Peyer's patch (tissue), 4 donors: Measurements from ENCODE around the gene ARHGAP26. TPM values are rescaled to one million over a fixed set of nuclear protein-coding genes. Genes with fewer than 3 reads are reported as not detected.
A peak's percentile ranks its signal among the peaks of the same experiment; 100 is the strongest.

Experiments used
- DNase-seq, 3 donors: peaks; one replicate each; pipeline ENCODE4 v3.0.0-alpha.2; 2017 to 2019
- H3K27ac ChIP-seq, 4 donors: fragments of 200-600 bp; sonication (generic); one replicate each; pipeline ENCODE4 v1.5.1; 2016 to 2019
- H3K27me3 ChIP-seq, 2 donors: fragments of 200-600 bp; sonication (generic); one replicate each; pipeline ENCODE4 v1.5.1; 2019
- H3K36me3 ChIP-seq, 3 donors: fragments of 200-600 bp; sonication (generic); one replicate each; pipeline ENCODE4 v1.5.1; 2016 to 2019
- H3K4me1 ChIP-seq, 4 donors: fragments of 200-600 bp; sonication (generic); one replicate each; pipeline ENCODE4 v1.5.1; 2016 to 2019
- H3K4me3 ChIP-seq, 4 donors: fragments of 200-600 bp; sonication (generic); 1 replicate in 3 of 4; 2 replicates in 1 of 4; pipeline ENCODE4 v1.5.1; 2016 to 2019; ENCODE audit warnings: mild to moderate bottlenecking in 1 of 4
- H3K9me3 ChIP-seq, 4 donors: fragments of 200-600 bp; sonication (generic); one replicate each; pipeline ENCODE4 v1.5.1; 2016 to 2019; ENCODE audit warnings: mild to moderate bottlenecking in 1 of 4
- CTCF ChIP-seq, 6 experiments: fragments of 450-650 bp in 4 of 6; fragments of 200-600 bp in 2 of 6; sonication (generic) in 1 of 6; IDR thresholded peaks; one replicate each; pipeline ENCODE4 v1.5.1; 2017 to 2019; ENCODE audit warnings: antibody characterized with exemption in 6 of 6, mild to moderate bottlenecking in 3 of 6, moderate library complexity in 1 of 6
- POLR2A ChIP-seq, 2 donors: fragments of 450-650 bp; IDR thresholded peaks; one replicate each; pipeline ENCODE4 v1.5.1; 2017; ENCODE audit warnings: antibody characterized with exemption in 2 of 2, mild to moderate bottlenecking in 2 of 2, moderate library complexity in 2 of 2
- total RNA-seq, 4 donors: library from RNA; depleted of rRNA; stranded (reverse); fragments of >200 nt; gene quantifications; one replicate each; pipeline ENCODE4 v1.1.0, GENCODE V29; 2016

The ARHGAP26 gene
- total RNA-seq, 4 donors from 2014 or later, result 60.1 to 180 (median 126) TPM

DNA sequence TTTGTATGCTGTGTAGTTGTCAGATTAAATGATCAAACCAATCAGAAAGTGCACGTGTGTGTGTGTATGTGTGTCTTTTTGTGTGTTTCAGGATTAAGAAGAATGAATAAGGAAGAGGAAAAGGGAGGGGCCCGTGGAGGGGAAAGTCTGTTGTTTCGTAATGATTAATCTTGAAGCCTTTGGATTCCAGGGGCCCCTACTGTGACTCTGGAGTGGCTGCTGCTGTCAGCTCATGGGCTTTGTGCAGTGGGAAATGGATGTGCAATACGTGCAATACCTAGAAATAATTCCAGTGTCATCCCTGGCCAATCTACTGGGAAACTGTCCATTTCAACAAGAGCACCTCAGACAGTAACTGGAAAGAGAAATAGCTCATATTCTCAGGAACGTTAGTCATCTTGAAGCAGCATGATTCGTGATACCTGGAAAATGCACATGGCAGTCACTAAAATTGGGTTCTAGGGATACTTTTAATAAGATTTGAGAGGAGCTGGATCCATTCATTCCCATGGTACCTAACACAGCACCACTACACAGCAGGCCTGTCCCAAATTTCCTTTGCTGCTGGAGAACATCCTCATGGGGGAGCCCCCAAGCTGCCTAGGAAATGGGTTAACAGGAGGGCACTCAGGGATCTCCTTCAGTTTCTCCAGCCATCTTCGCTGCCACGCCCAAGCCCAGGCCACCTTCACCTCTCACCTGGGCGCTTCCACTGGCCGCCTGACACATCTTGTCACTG, 447.1 kb downstream of the ARHGAP26 start:
- no peaks in the 10 kb centered on the region for H3K27me3 ChIP-seq
- H3K4me1 ChIP-seq, result peaks cover 0 to 3% (median 0%) of the 10 kb centered on the region in 4 donors
- no peaks in the 10 kb centered on the region for H3K9me3 ChIP-seq
- H3K27ac ChIP-seq, result no peak overlapping the region
- no peak overlapping the region for H3K4me3 ChIP-seq
- no peak for DNase-seq
- H3K36me3 ChIP-seq, result peaks cover 0 to 17% (median 0%) of the 10 kb centered on the region in 3 donors
- no peak for TF ChIP-seq CTCF (IDR thresholded peaks at IDR 0.05)
- no peak for TF ChIP-seq POLR2A (IDR thresholded peaks at IDR 0.05)

- Histone ChIP-seq H3K4me3 (no peak overlapping the region), H3K36me3 (peaks cover 0 to 21% (median 0%) of the 10 kb centered on the region in 3 donors), H3K4me1 (peaks cover 0 to 3% (median 0%) of the 10 kb centered on the region in 4 donors), H3K9me3 (no peaks in the 10 kb centered on the region), H3K27me3 (no peaks in the 10 kb centered on the region), H3K27ac (no peak overlapping the region)
- DNase-seq, result no peak
- TF ChIP-seq CTCF (IDR thresholded peaks at IDR 0.05) (no peak), POLR2A (IDR thresholded peaks at IDR 0.05) (no peak)
Measured at GRCh38 chr5:143217804-143218160, 447.6 kb downstream of the ARHGAP26 start.

DNA sequence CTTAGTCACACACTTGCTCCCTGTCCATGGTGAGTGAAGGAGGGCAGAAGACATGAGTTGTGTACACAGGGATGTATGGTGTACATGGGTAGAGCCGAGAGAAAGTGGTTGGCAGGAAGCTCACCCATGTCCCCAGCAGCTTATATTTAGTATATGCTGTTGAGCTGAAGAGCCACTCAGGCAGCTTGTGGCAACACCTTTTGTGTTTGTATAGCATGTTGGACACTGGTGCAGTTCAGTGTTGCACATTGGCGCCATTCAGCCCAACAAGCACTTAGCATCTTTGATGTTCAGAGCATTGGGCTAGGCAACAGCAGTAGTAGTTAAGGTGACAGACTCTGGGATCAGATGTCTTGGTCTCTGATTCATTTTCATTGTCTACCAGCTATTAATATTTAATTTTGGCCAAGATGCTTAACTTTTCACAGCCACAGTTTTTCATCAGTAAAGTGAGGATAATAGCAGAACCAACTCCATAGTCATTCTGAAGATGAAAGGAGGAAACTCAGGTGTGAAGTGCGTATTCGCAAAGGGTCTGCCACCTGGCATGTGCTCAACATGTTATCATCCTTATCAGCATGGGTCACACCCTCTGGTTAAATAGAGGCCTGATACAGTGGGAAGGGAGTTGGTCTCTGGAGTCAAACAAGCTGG, 448.5 kb downstream of the ARHGAP26 start:
- no peak for TF ChIP-seq CTCF (IDR thresholded peaks at IDR 0.05)
- TF ChIP-seq POLR2A (IDR thresholded peaks at IDR 0.05), result no peak
- Histone ChIP-seq H3K27ac (no peak overlapping the region), H3K27me3 (no peaks in the 10 kb centered on the region), H3K4me1 (peaks cover 0 to 11% (median 0%) of the 10 kb centered on the region in 4 donors), H3K9me3 (no peaks in the 10 kb centered on the region), H3K36me3 (peaks cover 0 to 25% (median 0%) of the 10 kb centered on the region in 3 donors), H3K4me3 (no peak overlapping the region)
- no peak for DNase-seq

DNA sequence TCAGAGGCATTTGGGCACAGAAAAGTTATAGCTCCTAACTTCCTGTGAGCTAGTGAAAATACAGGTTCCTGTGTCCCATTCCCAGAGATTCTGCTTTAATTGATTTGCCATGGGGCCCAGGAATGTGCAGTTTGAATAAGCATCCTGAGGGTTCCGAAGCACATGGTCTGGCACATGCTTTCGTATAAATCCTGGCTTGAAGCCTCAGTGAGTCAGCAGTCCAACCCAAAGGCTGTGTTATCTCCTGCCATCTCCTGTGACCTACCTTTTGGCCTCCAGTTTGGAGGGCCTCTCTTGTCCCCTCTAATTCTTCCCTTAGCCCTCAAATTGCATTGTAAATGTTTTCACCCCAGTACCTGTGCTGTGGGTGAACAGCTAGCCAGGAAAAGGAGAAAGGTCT, 449.5 kb downstream of the ARHGAP26 start:
- Histone ChIP-seq H3K4me3 (no peak overlapping the region), H3K27me3 (no peaks in the 10 kb centered on the region), H3K36me3 (peaks cover 0 to 18% (median 0%) of the 10 kb centered on the region in 3 donors), H3K9me3 (no peaks in the 10 kb centered on the region), H3K4me1 (peaks cover 0 to 12% (median 0%) of the 10 kb centered on the region in 4 donors), H3K27ac (peak overlapping the region in 1 of 4 donors; percentile 8)
- DNase-seq, result no peak
- TF ChIP-seq CTCF (IDR thresholded peaks at IDR 0.05) (no peak), POLR2A (IDR thresholded peaks at IDR 0.05) (no peak)

DNA sequence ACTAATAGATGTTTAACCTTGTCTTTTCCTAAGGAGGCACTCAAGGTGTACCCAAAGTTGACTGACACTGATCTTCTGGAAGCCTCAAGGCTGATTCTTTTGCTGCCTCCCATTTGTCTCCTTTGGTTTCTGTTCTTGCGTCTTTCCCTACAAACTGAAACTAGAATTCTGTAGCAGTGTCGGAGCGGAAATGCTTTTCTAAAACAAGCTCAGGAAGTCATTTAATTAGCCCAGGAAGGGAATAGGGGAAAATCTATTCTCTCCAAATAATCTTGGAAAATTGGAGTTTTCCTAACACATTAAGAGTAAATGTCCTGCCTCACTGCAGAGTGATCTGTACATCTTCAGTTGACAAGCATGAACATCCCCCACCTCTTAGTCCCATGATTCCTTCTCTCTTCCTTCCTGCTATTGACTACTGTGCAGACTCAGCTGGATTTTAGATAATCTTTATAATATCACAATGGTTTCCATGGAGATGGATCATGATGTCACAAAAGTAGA, 450.6 kb downstream of the ARHGAP26 start:
- DNase-seq, result no peak
- Histone ChIP-seq H3K4me1 (peaks cover 0 to 12% (median 0%) of the 10 kb centered on the region in 4 donors), H3K27ac (peak overlapping the region; percentile 0 to 51 (median 37))

More for the DNA sequence above, 450.6 kb downstream of the ARHGAP26 start:
- no peaks in the 10 kb centered on the region for H3K27me3 ChIP-seq
- peaks cover 0 to 14% (median 0%) of the 10 kb centered on the region in 3 donors for H3K36me3 ChIP-seq
- H3K9me3 ChIP-seq, result no peaks in the 10 kb centered on the region
- peak overlapping the region in 1 of 4 donors; percentile 5 for H3K4me3 ChIP-seq
- TF ChIP-seq POLR2A (IDR thresholded peaks at IDR 0.05) (no peak), CTCF (IDR thresholded peaks at IDR 0.05) (no peak)
